ENCODE measurements around the gene HDAC1.

The HDAC1 gene

DNA sequence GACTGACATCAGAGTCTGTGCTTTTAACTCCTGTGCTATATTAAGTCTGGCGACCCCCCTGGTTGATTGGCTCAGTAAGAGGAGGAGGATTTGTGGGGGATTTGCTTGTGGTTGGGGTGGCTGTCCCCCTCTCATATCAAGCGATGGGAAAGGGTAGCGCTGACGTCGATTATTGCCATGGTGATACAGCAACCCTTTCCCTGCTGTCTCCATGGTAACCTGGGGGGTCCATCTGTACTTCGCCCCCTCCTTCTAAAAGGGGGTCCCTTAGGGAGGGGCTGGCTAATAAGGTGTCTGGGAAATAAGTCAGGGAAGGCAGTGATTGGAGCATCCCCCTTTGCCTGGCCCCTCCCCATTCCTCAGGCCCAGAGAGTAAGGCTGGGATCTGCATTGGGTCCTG, 65.7 kb downstream of the HDAC1 start:
- Histone ChIP-seq H3F3A (ENCODE audit: insufficient read depth) (0 out of 2 replicates have a peak, but pooled peaks cover 1% of the 10 kb centered on the region), H3K27ac (ENCODE audit: low read depth, low read length) (no peak overlapping the region), H3K4me3 (ENCODE audit: insufficient read depth, low read length, poor library complexity, severe bottlenecking) (no peak overlapping the region), H3K4me2 (ENCODE audit: low read depth, low read length, poor library complexity, severe bottlenecking) (no peak overlapping the region), H3K9me3 (ENCODE audit: insufficient read depth, low read length) (no peaks in the 10 kb centered on the region), H3K27me3 (ENCODE audit: low read length) (no peaks in the 10 kb centered on the region), H3K9ac (ENCODE audit: low read length) (no peak overlapping the region), H4K20me1 (ENCODE audit: low read depth, low read length) (no peaks in the 10 kb centered on the region), H3K79me2 (ENCODE audit: insufficient read depth, low read length) (no peaks in the 10 kb centered on the region), H3K9me2 (replicated peaks; ENCODE audit: insufficient read depth, low read length) (no peaks in the 10 kb centered on the region), H3K36me3 (ENCODE audit: low read length) (no peaks in the 10 kb centered on the region), H2AFZ (ENCODE audit: low read depth, low read length, severe bottlenecking) (no peak overlapping the region)
- TF ChIP-seq EZH2phosphoT487 (conservative IDR thresholded peaks at IDR 0.05; ENCODE audit: low read length) (no peak), CTCF (IDR thresholded peaks at IDR 0.05; ENCODE audit: insufficient read depth, low read length, poor library complexity, severe bottlenecking) (no peak)

GRCh38 chr1:32358435-32358834, 66.6 kb downstream of the HDAC1 start:
- no peak overlapping the region for H3K4me3 ChIP-seq (ENCODE audit: insufficient read depth, low read length, poor library complexity, severe bottlenecking)
- H3K9me2 ChIP-seq (replicated peaks; ENCODE audit: insufficient read depth, low read length), result no peaks in the 10 kb centered on the region
- no peak overlapping the region for H3K27ac ChIP-seq (ENCODE audit: low read depth, low read length)
- H3K9ac ChIP-seq (ENCODE audit: low read length), result no peak overlapping the region
- no peaks in the 10 kb centered on the region for H3K9me3 ChIP-seq (ENCODE audit: insufficient read depth, low read length)
- H3K27me3 ChIP-seq (ENCODE audit: low read length), result no peaks in the 10 kb centered on the region
- TF ChIP-seq CTCF (IDR thresholded peaks at IDR 0.05; ENCODE audit: insufficient read depth, low read length, poor library complexity, severe bottlenecking) (no peak), EZH2phosphoT487 (conservative IDR thresholded peaks at IDR 0.05; ENCODE audit: low read length) (no peak)
- no peaks in the 10 kb centered on the region for H3K79me2 ChIP-seq (ENCODE audit: insufficient read depth, low read length)
- H3K36me3 ChIP-seq (ENCODE audit: low read length), result no peaks in the 10 kb centered on the region
- no peak overlapping the region for H2AFZ ChIP-seq (ENCODE audit: low read depth, low read length, severe bottlenecking)
- no peaks in the 10 kb centered on the region for H4K20me1 ChIP-seq (ENCODE audit: low read depth, low read length)
- no peak overlapping the region for H3K4me2 ChIP-seq (ENCODE audit: low read depth, low read length, poor library complexity, severe bottlenecking)
- H3F3A ChIP-seq (ENCODE audit: insufficient read depth), result no peaks in the 10 kb centered on the region

- TF ChIP-seq EZH2phosphoT487 (conservative IDR thresholded peaks at IDR 0.05; ENCODE audit: low read length) (no peak), CTCF (IDR thresholded peaks at IDR 0.05; ENCODE audit: insufficient read depth, low read length, poor library complexity, severe bottlenecking) (no peak)
- Histone ChIP-seq H3K27me3 (ENCODE audit: low read length) (no peaks in the 10 kb centered on the region), H3K27ac (ENCODE audit: low read depth, low read length) (no peak overlapping the region), H3K9ac (ENCODE audit: low read length) (no peak overlapping the region), H3K9me3 (ENCODE audit: insufficient read depth, low read length) (no peaks in the 10 kb centered on the region), H3K79me2 (ENCODE audit: insufficient read depth, low read length) (no peaks in the 10 kb centered on the region), H3F3A (ENCODE audit: insufficient read depth) (no peaks in the 10 kb centered on the region), H3K9me2 (replicated peaks; ENCODE audit: insufficient read depth, low read length) (no peaks in the 10 kb centered on the region), H4K20me1 (ENCODE audit: low read depth, low read length) (no peaks in the 10 kb centered on the region), H3K4me3 (ENCODE audit: insufficient read depth, low read length, poor library complexity, severe bottlenecking) (no peak overlapping the region), H3K4me2 (ENCODE audit: low read depth, low read length, poor library complexity, severe bottlenecking) (no peak overlapping the region), H2AFZ (ENCODE audit: low read depth, low read length, severe bottlenecking) (no peak overlapping the region), H3K36me3 (ENCODE audit: low read length) (no peaks in the 10 kb centered on the region)
These were observed 69.4 kb downstream of the HDAC1 start for GRCh38 chr1:32361308-32361673.
